GM23338 (cell line): ENCODE data around the gene NOC2L. TPM values are rescaled to one million over a fixed set of nuclear protein-coding genes. Genes with fewer than 3 reads are reported as not detected.

Experiments used
- ATAC-seq: fragments of 200-7000 bp; cut with Tn5 transposase; 3 replicates; pipeline ENCODE4 v1.9.1; 2020
- DNase-seq: peaks from one replicate; pipeline ENCODE4 v3.0.0-alpha.2; 2015; ENCODE audit warnings: low spot score
- H2AFZ ChIP-seq: fragments of 200-600 bp; sonication (generic); 2 replicates; pipeline ENCODE4 v1.8.0; 2016; ENCODE audit warnings: antibody characterized with exemption, mild to moderate bottlenecking, moderate library complexity
- H3F3A ChIP-seq: fragments of 200-600 bp; sonication (generic); replicated peaks from 2 replicates; pipeline ENCODE4 v1.8.0; 2017; ENCODE audit warnings: antibody characterized with exemption, mixed run types, low read depth
- H3K27ac ChIP-seq: fragments of 200-600 bp; sonication (generic); 2 replicates; pipeline ENCODE4 v1.6.1; 2016; ENCODE audit warnings: low read depth
- H3K27me3 ChIP-seq: fragments of 200-600 bp; sonication (generic); 2 replicates; pipeline ENCODE4 v1.8.0; 2016; ENCODE audit warnings: mild to moderate bottlenecking, mixed run types, moderate library complexity; ENCODE audit not compliant: insufficient read depth
- H3K36me3 ChIP-seq: fragments of 200-600 bp; sonication (generic); 2 replicates; pipeline ENCODE4 v1.8.0; 2016; ENCODE audit warnings: mild to moderate bottlenecking; ENCODE audit not compliant: insufficient read depth
- H3K4me1 ChIP-seq: fragments of 200-600 bp; sonication (generic); 2 replicates; pipeline ENCODE4 v1.8.0; 2016; ENCODE audit warnings: mild to moderate bottlenecking, moderate library complexity; ENCODE audit not compliant: insufficient read depth
- H3K4me2 ChIP-seq: fragments of 200-600 bp; sonication (generic); 2 replicates; pipeline ENCODE4 v1.7.1; 2017; ENCODE audit warnings: mixed run types
- H3K4me3 ChIP-seq: fragments of 200-600 bp; sonication (generic); 2 replicates; pipeline ENCODE4 v1.6.1; 2016; ENCODE audit warnings: mixed run types
- H3K79me2 ChIP-seq: fragments of 200-600 bp; sonication (generic); replicated peaks from 2 replicates; pipeline ENCODE4 v1.8.0; 2017; ENCODE audit warnings: mild to moderate bottlenecking; ENCODE audit not compliant: insufficient read depth
- H3K9me2 ChIP-seq: fragments of 200-600 bp; sonication (generic); 2 replicates; pipeline ENCODE4 v1.8.0; 2017; ENCODE audit not compliant: insufficient read depth
- H4K20me1 ChIP-seq: fragments of 200-600 bp; sonication (generic); replicated peaks from 2 replicates; pipeline ENCODE4 v1.8.0; 2017; ENCODE audit warnings: mild to moderate bottlenecking; ENCODE audit not compliant: insufficient read depth
- H3K27ac Mint-ChIP-seq: 2 replicates; pipeline ENCODE4 v1.8.0; 2020; ENCODE audit warnings: inconsistent platforms, mild to moderate bottlenecking, moderate library complexity, mixed read lengths
- H3K27me3 Mint-ChIP-seq: 3 replicates; pipeline ENCODE4 v1.8.0; 2022; ENCODE audit warnings: low read depth, mild to moderate bottlenecking, moderate library complexity, mixed read lengths, inconsistent platforms; ENCODE audit not compliant: insufficient read depth, poor library complexity
- H3K36me3 Mint-ChIP-seq: 3 replicates; pipeline ENCODE4 v1.8.0; 2021; ENCODE audit warnings: low read depth, mild to moderate bottlenecking, inconsistent platforms, moderate library complexity, mixed read lengths
- H3K4me1 Mint-ChIP-seq: 3 replicates; pipeline ENCODE4 v1.8.0; 2020; ENCODE audit warnings: mild to moderate bottlenecking, inconsistent platforms, mixed read lengths
- H3K4me3 Mint-ChIP-seq: 3 replicates; pipeline ENCODE4 v1.8.0; 2021; ENCODE audit warnings: moderate library complexity, mild to moderate bottlenecking, inconsistent platforms, mixed read lengths
- H3K9me3 Mint-ChIP-seq: 3 replicates; pipeline ENCODE4 v1.8.0; 2020; ENCODE audit warnings: moderate library complexity, mild to moderate bottlenecking, inconsistent platforms, mixed read lengths
- CREB1 ChIP-seq: fragments of 250-450 bp; sonication (Bioruptor Pico); IDR thresholded peaks from 2 replicates; pipeline ENCODE4 v1.5.0; 2020; ENCODE audit warnings: low read depth, mild to moderate bottlenecking, moderate library complexity
- CTCF ChIP-seq, 2 experiments: fragments of 200-600 bp in 1 of 2; sonication (generic) in 1 of 2; conservative IDR thresholded peaks; 2 replicates each; pipeline versions ENCODE4 v1.5.1 to v1.6.1; 2016 to 2017; ENCODE audit warnings: antibody characterized with exemption in 2 of 2, low read depth in 2 of 2, mild to moderate bottlenecking in 2 of 2, moderate library complexity in 1 of 2
- ETS1 ChIP-seq: IDR thresholded peaks from 2 replicates; pipeline ENCODE4 v1.6.1; 2016; ENCODE audit warnings: antibody characterized with exemption
- EZH2 ChIP-seq: fragments of 200-600 bp; sonication (generic); IDR thresholded peaks from one replicate; pipeline ENCODE4 v1.8.0; 2017; ENCODE audit warnings: antibody characterized with exemption, mild to moderate bottlenecking, low read depth; ENCODE audit not compliant: unreplicated experiment
- EZH2phosphoT487 ChIP-seq: fragments of 200-600 bp; sonication (generic); IDR thresholded peaks from one replicate; pipeline ENCODE4 v1.8.1; 2018; ENCODE audit warnings: antibody characterized with exemption; ENCODE audit not compliant: unreplicated experiment
- POLR2AphosphoS5 ChIP-seq: IDR thresholded peaks from 2 replicates; pipeline ENCODE4 v1.6.1; 2016; ENCODE audit warnings: antibody characterized with exemption, low read depth
- ZNF331 ChIP-seq: fragments of 250-450 bp; sonication (Bioruptor Pico); IDR thresholded peaks from 2 replicates; pipeline ENCODE4 v1.5.0; 2020; ENCODE audit warnings: low read depth, mild to moderate bottlenecking, moderate library complexity
- ZNF462 ChIP-seq: fragments of 250-450 bp; sonication (Bioruptor Pico); IDR thresholded peaks from 2 replicates; pipeline ENCODE4 v1.5.0; 2020; ENCODE audit warnings: mild to moderate bottlenecking, moderate library complexity
- polyA plus RNA-seq: library from polyadenylated mRNA; unstranded; fragments of >200 nt; fragmentation: Nextera tagmentation; extraction: Ambion mirVana; gene quantifications from 2 replicates; pipeline ENCODE4 v1.2.1, GENCODE V29; 2016
- total RNA-seq: library from RNA; depleted of rRNA; stranded (reverse); fragments of >200 nt; shearing (Covaris generic); gene quantifications from 2 replicates; pipeline ENCODE4 v1.2.3, GENCODE V29; 2014

NOC2L gene
- total and polyA plus RNA-seq, 2 experiments from 2014 or later, result 79.3 to 125 TPM

- H3K27ac ChIP-seq, result no peak overlapping the region
- ATAC-seq (peak; percentile 60), DNase-seq (peak; percentile 76)
- H3K9me3 Mint-ChIP-seq, result no peaks in the 10 kb centered on the region; the same call in 2 of the 3 replicates
- peaks cover 53% of the 10 kb centered on the region for H3K27me3 Mint-ChIP-seq
- H4K20me1 ChIP-seq, result no peaks in the 10 kb centered on the region; the same call in 1 of the 2 replicates
- peaks cover 5% of the 10 kb centered on the region; the same call in 2 of the 3 replicates for H3K4me1 Mint-ChIP-seq
- no peaks in the 10 kb centered on the region for H3F3A ChIP-seq
- H3K79me2 ChIP-seq, result no peaks in the 10 kb centered on the region
- no peaks in the 10 kb centered on the region for H3K4me1 ChIP-seq
- H2AFZ ChIP-seq, result peak overlapping the region; percentile 94
- peak overlapping the region; percentile 78 for H3K4me3 Mint-ChIP-seq
- no peak overlapping the region for H3K27ac Mint-ChIP-seq
- H3K36me3 Mint-ChIP-seq, result peaks cover 2% of the 10 kb centered on the region; the same call in 1 of the 3 replicates
- H3K4me2 ChIP-seq, result peak overlapping the region; percentile 84
- no peaks in the 10 kb centered on the region for H3K36me3 ChIP-seq
- H3K9me2 ChIP-seq, result no peaks in the 10 kb centered on the region
- TF ChIP-seq EZH2, result peak; percentile 83
- TF ChIP-seq ETS1, result no peak
- TF ChIP-seq ZNF331 (CRISPR knock-in tag), result no peak
- no peak for TF ChIP-seq CREB1 (CRISPR knock-in tag)
- TF ChIP-seq EZH2phosphoT487, result peak; percentile 52
- H3K4me3 ChIP-seq, result peak overlapping the region; percentile 70
- peaks cover 58% of the 10 kb centered on the region for H3K27me3 ChIP-seq
Measured at GRCh38 chr1:905071-905749, 53.8 kb downstream of the NOC2L start.

GRCh38 chr1:904310-904950 lies 54.6 kb downstream of the NOC2L start:
- peaks cover 57% of the 10 kb centered on the region for H3K27me3 Mint-ChIP-seq
- no peaks in the 10 kb centered on the region; the same call in 1 of the 2 replicates for H4K20me1 ChIP-seq
- H3K27ac Mint-ChIP-seq, result no peak overlapping the region
- no peak overlapping the region for H3K27ac ChIP-seq
- H3K4me3 Mint-ChIP-seq, result peak overlapping the region; percentile 68
- ATAC-seq, result peak; percentile 76
- no peaks in the 10 kb centered on the region for H3K79me2 ChIP-seq
- H3K9me2 ChIP-seq, result no peaks in the 10 kb centered on the region
- no peaks in the 10 kb centered on the region for H3F3A ChIP-seq
- H3K4me2 ChIP-seq, result no peak overlapping the region; the same call in 1 of the 2 replicates
- peaks cover 2% of the 10 kb centered on the region; the same call in 1 of the 3 replicates for H3K36me3 Mint-ChIP-seq
- peaks cover 56% of the 10 kb centered on the region for H3K27me3 ChIP-seq
- peak; percentile 79 for DNase-seq
- no peaks in the 10 kb centered on the region for H3K36me3 ChIP-seq
- peaks cover 5% of the 10 kb centered on the region; the same call in 2 of the 3 replicates for H3K4me1 Mint-ChIP-seq
- H3K4me1 ChIP-seq, result no peaks in the 10 kb centered on the region
- H3K9me3 Mint-ChIP-seq, result no peaks in the 10 kb centered on the region; the same call in 2 of the 3 replicates
- H2AFZ ChIP-seq, result no peak overlapping the region
- TF ChIP-seq CTCF (conservative IDR thresholded peaks at IDR 0.05; ENCODE audit: low read depth in 2 of 2) (peak; percentile 53 to 87), ZNF462 (CRISPR knock-in tag) (no peak), CREB1 (CRISPR knock-in tag) (peak; percentile 55), ZNF331 (CRISPR knock-in tag) (no peak), POLR2AphosphoS5 (peak; percentile 65)
- peak overlapping the region; percentile 46 for H3K4me3 ChIP-seq
